ENCODE measurements around the gene UGT1A9.

The UGT1A9 gene

DNA sequence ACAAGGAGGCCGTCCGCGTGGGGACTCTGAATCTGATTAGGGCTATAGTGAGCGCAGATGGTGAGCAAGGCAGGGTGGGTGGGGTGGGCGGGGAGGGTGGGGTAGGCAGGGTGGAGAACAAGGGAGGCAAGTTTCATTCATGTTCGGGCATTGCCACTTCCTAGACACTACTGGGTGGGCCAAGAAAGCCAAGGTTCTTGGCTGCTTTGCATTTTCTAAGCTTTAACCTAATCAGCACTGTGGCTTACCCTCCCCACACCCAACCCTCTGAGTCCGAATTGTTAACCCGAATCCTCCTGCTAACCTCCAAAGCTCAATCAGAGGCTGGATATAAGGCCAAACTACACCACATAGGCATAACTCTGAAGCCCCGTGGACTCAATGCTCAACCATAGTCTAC, 124.6 kb downstream of the UGT1A9 start:
- no peak for DNase-seq (ENCODE audit: low read depth, low spot score)

DNA sequence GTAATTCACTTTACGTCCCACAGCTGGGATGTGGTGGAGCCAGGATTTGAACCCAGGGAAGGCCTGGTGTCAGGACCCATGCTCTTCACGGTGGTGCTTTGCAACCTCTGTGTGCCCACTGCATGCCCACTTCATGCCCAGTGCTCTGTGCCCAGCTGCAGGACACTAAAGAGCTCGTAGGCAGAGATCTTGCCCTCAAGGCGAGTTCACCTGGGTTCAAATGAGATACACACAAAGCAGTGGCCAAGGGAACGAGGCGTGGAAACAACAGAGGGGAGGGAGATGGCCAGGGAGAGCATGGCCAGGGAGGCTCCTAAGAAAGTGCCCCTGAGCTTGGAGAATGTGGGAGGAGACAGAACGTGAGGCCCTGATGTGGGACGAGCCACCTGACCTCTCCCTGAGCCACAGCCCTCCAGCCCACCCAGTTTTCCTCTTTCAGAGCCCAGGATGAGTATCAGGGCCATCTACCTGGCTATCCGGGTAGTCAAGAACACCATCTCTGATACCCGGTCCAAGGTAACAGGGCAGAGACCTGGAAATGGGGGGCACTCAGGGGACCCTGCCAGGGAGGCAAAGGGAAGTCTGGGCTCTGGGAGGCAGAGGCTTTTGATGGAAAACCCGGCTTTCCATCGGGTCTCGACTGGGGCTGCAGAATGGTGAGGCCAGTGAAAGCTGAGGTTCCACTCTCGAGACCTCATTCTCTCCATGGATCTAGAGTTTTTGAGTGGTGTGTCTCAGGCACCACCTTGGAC, 126.8 kb downstream of the UGT1A9 start:
- DNase-seq (ENCODE audit: low read depth, low spot score), result no peak

DNA sequence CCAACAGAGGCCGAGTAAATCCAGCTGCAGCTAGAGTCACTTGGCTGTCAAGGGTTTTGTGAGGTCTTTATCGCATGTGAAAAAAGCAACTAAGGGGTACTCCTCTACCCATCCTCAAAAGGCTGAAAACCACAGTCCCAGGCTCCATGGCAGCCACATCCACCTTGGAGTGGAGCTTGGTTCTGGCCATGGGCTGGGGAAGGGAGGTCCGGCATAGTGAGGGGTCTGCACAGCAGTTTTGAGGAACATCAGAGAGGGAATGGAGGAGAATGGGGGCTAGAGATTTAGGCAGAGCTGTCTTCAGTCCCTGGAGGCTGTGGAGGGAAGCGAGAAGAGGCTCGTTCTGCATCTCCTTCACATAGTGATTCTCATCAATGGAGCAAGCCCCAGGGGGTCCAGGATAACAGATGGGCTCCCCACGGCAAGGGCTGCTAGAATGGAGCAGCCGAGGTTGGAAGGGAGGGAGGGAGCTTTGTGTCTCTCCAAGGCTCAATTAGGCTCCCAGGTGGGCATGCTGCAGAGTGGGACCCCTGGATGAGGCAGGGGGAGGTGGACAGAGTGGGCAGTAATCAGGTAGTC, 127.5 kb downstream of the UGT1A9 start:
- DNase-seq (ENCODE audit: low read depth, low spot score), result no peak

DNA sequence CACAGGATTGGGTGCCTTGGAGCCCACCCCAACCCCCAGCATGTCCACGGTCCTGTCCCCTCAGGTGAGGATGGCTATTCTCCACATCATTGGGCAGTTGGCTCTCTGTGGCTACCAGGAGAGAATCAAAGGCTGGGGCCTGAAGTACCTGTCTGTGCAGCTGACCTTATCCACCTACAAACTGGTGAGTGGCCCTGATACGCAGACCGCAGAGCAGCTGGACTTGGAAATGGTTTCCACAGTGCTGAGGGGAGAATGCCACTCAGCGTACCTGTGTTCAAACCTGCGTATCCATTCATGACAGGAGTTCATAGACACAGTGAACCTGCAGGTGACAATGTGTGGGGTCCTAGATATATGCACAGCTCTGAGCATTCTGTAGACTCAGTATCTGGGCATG, 128.0 kb downstream of the UGT1A9 start:
- no peak for DNase-seq (ENCODE audit: low read depth, low spot score)

DNA sequence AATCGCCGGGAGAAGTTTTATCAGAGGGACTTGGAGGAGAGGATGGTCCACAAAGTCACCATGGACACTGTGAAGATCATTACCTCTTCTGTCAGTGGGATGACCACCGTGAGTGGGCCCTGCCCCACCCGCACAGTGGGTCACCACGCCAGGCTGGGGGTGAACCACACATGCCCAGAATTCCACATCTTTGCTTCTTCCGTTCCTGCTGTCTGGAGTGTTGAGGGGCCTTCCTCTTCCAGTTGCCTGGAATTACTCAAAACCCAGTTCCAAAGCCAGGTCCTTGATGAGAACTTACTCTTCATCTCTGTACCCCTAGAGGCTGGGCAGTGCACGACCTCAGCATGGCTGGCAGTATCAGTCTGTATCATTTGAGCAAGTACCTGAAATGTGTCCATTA, 128.5 kb downstream of the UGT1A9 start:
- DNase-seq (ENCODE audit: low read depth, low spot score), result no peak

GRCh38 chr2:233801357-233802131, 129.8 kb downstream of the UGT1A9 start:
- DNase-seq (ENCODE audit: low read depth, low spot score), result no peak

- DNase-seq (ENCODE audit: low read depth, low spot score), result no peak
Measured at GRCh38 chr2:233802132-233802815, 130.6 kb downstream of the UGT1A9 start.

GRCh38 chr2:233803292-233803911, 131.7 kb downstream of the UGT1A9 start:
- no peak for DNase-seq (ENCODE audit: low read depth, low spot score)

DNA sequence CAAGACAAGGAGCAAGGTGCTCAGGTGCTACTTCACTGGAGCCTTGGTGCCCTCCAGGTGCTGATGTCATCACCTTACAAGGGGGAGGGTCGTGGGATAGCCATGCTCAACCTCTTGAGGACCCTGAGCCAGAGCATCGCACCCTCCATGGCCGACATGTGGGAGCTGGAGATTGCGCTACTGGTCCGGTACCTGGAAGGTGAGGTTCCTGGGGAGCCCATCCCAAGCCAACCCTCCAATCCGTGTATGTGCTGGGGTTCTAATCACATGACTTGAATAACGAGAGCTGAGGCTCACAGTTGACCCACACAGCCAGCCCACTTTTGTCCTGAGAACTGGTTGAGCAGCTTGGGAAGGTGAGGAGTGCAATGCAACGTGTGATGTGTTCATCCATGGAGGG, 132.3 kb downstream of the UGT1A9 start:
- DNase-seq (ENCODE audit: low read depth, low spot score), result no peak

GRCh38 chr2:233807215-233807865, 135.6 kb downstream of the UGT1A9 start:
- DNase-seq (ENCODE audit: low read depth, low spot score), result no peak

DNA sequence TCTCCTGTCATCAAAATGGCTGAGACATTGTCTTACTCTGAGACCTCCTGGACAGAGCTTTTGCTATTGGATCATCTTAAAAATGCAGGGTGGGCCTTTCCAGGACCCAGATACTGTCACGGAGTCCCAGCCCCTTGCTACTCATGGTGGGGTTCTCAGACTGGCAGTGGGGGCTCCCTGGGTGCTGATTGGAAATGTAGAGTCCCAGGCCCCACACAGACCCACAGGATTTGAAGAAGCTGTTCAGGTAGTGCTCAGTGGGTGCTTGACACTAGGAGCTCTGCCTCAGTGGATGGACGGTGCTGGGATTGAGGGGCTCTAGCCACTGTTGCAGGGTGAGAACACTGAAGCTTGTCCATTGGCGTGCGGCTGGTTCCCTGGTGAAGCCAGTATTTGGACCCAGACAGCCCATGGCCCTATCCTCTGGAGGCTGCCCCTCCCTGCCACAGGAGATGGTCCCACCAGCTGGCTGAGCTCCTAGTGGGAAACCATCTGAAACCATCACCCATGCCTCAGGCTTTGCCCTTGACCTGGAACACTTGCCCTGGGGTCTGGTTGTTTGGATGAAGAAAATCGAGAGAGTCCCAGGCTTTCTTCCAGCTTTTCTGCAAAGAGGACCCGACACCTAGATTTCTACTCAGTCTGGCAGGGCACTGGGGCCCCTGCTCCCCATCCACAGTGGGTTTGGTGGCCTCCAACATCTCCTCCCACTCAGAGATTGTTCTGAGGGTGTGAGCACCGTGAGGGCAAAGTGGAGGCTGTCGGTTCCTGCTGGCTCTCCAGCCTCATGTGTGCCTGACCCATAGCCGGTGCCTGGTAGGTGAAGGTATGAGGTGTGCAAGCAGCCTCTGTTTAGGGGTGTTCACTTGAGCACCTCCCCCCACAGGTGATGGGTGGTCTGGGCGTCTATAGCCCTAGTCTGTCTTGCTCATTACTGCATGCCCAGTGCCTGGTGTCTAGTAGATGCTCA, 136.6 kb downstream of the UGT1A9 start:
- no peak for DNase-seq (ENCODE audit: low read depth, low spot score)

DNA sequence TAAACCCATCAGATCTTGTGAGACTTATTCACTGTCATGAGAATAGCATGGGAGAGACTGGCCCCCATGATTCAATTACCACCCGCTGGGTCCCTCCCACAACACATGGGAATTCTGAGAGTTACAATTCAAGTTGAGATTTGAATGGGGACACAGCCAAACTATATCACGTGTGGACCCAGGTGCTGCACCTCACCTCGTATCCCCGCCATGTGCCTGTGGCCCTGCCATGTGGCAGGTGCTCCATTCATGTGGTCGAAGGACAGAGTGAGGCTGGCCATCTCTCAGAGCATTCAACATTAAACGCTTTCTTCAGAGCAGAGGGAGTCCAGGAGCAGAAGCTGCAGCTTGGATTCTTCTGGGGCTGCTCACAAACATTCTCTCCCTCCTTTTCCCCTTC, 138.7 kb downstream of the UGT1A9 start:
- DNase-seq (ENCODE audit: low read depth, low spot score), result no peak

- DNase-seq (ENCODE audit: low read depth, low spot score), result no peak
Measured at GRCh38 chr2:233811087-233811486, 139.4 kb downstream of the UGT1A9 start.

DNA sequence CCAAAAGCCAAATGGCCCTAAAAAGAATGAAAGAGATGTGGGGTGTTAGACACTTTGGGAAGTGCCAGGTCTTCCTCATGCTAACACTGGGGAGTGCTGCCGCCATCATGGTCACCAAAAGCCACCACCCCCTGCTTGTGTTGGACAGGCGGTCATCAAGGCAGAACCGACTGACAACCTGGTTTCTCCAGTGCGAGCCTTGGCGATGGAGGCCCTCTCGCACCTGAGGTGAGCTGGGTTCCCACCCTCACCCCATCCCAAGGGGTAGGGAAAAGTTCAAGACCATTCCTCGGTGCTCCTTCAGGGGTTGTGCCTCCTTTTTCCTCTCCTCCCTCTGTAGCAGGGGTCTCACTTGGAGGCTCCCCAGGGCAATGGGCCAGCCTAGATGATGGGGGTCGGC, 140.0 kb downstream of the UGT1A9 start:
- no peak for DNase-seq (ENCODE audit: low read depth, low spot score)

DNA sequence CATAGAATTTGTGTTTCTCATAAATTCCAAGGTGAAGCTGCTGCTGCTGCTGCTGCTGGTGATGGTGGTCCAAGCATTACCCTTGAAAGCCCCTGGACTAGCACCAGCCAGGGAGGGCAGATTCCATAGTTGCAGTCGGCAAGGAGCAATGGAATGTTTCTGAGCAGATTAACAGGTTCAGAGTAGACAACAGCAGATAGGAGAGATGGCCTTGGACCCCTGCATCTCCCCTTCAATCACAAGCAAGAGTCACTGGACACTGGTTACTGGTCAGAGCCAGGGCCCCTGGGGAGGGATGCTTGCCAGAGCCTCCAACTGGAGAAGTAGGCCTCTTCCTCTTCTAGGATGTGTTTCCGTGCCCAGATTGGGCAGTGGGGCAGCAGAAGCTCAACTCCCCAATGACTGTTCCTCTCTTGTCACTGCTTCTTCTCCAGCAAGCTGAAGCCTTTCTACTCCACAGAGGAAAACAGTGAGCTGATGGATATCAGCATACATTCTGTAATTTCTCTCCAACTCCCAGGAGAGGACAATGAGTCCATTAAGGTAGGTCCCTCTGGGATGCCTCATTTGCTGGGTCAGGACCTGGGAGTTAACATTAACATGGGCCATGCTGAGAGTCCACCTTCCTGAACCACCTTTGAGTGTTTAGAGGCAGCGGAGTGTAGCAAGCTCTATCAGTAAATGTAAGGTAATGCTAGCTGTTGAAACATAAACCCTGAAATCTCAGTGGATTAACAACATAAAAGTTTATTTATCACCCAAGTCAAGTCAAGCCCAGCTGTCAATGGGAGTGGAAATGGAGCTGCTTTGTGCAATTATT, 141.7 kb downstream of the UGT1A9 start:
- DNase-seq (ENCODE audit: low read depth, low spot score), result no peak

- no peak for DNase-seq (ENCODE audit: low read depth, low spot score)
Measured at GRCh38 chr2:233814056-233814835, 142.5 kb downstream of the UGT1A9 start.

DNA sequence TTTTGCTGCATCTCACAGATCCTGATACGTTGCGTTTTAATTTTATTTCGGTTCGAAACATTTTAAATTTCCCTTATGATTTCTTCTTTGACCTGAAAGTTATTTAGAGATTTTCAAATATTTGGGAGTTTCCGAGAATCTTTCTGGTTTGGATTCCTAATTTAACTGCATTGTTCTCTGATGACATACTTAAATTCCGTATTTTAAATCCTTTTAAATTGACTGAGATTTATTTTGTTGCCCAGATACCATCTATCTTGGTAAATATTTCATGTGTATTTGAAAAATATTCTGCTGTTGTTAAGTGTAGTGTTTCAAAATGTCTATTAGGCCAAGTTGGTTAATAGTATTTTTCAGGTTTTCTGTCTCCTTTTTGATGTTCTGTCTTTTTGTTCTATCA, 144.2 kb downstream of the UGT1A9 start:
- DNase-seq (ENCODE audit: low read depth, low spot score), result no peak

DNA sequence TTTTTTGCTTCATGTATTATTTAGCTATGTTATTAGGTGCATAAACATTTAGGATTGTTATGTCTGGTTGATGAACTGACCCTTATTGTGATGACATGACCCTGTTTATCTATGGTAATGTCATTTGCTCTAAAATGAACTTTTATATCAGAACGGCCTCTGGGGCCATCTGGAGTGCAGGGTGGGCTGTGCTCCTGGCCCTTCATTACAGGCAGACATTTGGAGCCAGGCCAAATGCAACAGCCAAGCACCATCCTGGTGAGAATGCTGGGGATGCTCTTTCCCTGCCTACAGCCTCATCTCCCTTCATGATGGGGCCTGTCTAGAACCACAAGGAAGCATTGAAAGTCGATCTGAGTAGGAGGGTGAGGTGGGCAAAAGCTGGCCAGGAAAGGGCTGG, 144.6 kb downstream of the UGT1A9 start:
- DNase-seq (ENCODE audit: low read depth, low spot score), result no peak

Data from activated naive CD8-positive, alpha-beta T cell treated with anti-CD3 and anti-CD28 coated beads, Interleukin-2, amount 50 U/mL, for 16 hours (primary cell).